GM12873 (cell line): Measurements from ENCODE around the gene IFNE.

Experiments
- TF ChIP-seq, protein P1 (sequence below): IDR thresholded peaks from 2 replicates; pipeline ENCODE4 v1.5.1; 2012; ENCODE audit warnings: low read depth, mild to moderate bottlenecking, moderate library complexity, low read length, control low read depth; ENCODE audit not compliant: insufficient read depth; ENCODE audit errors: missing control alignments

The IFNE gene

DNA sequence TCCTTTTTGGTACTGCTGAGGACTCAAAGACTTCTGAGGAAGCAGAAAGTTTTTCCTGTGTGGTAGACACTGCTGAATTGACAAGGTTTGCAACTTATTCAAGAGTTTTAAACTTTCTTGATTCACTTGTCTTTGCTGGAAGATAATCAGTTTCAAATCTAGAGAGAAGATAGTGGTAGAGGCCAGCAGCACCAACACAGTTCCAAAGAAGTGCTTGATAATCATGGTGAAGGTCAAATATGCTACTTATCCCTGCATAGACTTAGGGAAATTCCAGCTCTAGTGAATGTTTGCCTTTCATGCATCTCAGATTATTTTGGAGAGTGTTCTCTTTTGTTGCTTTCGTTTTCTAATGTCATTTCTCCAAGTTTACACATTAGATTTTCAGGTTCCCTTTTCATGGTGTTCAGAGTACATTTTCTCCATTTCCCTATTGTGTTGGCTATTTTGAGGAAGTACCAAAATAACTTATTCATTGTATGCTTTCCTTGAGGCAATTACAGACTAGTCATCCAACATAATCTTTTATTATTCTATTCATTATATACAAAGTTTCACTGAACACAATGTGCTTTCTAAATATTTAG lies 550 bp downstream of the IFNE start:
- TF ChIP-seq, protein P1, sequence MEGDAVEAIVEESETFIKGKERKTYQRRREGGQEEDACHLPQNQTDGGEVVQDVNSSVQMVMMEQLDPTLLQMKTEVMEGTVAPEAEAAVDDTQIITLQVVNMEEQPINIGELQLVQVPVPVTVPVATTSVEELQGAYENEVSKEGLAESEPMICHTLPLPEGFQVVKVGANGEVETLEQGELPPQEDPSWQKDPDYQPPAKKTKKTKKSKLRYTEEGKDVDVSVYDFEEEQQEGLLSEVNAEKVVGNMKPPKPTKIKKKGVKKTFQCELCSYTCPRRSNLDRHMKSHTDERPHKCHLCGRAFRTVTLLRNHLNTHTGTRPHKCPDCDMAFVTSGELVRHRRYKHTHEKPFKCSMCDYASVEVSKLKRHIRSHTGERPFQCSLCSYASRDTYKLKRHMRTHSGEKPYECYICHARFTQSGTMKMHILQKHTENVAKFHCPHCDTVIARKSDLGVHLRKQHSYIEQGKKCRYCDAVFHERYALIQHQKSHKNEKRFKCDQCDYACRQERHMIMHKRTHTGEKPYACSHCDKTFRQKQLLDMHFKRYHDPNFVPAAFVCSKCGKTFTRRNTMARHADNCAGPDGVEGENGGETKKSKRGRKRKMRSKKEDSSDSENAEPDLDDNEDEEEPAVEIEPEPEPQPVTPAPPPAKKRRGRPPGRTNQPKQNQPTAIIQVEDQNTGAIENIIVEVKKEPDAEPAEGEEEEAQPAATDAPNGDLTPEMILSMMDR, result no peak

DNA sequence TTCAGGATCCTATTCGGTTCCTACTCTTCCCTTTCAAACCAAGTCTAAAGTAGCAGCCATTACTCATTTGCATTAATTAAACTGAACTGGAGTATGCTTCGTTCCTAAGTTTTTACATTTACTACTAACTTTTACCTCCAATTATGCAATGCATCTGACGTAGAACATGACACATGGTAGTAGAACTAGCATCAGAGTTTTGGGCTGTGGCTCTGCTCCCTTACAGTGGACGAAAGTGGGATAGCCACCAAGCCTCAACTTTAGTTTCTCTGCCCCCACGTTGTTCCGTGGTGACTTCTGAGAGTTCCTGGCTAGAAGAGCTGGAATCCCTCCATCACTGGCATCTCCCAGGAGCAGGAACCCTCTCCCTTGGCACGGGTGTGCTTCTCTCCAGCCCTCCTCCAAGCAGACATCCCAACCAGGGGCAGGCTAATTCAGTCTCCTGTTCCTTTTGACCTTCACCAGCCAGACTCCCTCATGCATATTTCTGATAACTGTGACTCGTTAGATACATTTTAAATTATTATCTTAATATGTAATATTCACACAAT lies 2.9 kb downstream of the IFNE start:
- TF ChIP-seq, protein P1, result no peak

DNA sequence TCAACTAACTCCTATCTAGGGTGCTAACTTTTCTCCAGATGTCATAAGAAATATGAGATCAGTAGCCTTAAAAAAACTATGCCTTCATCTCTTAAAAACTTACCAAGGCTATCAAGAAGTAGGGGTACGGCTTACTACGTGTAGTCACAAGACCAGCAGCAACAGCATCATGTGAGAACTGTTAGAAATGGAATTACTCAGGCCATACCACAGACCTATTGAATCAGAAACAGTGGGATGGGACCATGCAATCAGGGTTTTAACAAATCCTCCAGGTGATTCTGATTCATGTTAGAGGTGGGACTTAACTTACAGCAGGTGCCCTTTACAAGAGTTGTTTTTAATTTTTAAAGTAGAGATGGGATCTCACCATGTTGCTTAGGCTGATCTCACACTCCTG lies 4.6 kb downstream of the IFNE start:
- TF ChIP-seq, protein P1, result no peak

DNA sequence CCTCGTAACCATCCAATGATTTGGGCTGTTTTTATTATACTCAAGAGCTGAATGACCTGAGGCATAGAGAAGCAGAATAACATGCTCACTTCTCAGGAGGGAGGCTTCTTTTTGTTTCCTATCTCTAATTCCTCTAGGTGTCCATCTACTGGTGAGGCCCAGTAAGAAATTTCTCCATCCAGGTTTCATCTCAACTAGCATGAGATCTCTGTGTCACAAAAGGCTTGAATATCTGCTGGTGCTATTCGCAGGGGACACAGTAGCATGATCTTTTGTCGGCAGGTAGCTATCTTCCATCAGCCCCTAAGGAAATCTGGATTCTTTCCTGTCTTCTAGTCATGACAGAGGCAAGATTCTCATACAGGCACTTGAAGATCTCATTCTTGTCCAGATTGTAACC lies 8.9 kb downstream of the IFNE start:
- TF ChIP-seq, protein P1, result no peak

DNA sequence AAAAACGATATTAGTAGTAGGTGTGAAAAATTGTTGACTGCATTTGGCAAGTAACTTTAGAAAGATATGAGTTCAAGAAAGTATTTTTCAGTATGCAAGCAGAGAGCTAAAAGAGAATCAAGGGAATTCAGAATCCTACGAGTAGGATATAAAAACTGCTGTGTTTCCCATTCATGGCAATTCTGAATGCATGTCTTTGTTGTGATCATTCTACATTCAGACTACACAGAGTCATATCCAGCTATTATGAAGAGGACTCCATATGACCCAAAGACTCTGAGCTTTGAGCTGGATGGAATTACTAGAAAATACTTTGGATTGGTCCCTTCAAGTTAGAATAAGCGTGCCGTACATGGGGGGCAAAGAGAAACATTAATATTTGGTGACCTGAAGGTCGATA lies 12.0 kb downstream of the IFNE start:
- TF ChIP-seq, protein P1, result no peak

DNA sequence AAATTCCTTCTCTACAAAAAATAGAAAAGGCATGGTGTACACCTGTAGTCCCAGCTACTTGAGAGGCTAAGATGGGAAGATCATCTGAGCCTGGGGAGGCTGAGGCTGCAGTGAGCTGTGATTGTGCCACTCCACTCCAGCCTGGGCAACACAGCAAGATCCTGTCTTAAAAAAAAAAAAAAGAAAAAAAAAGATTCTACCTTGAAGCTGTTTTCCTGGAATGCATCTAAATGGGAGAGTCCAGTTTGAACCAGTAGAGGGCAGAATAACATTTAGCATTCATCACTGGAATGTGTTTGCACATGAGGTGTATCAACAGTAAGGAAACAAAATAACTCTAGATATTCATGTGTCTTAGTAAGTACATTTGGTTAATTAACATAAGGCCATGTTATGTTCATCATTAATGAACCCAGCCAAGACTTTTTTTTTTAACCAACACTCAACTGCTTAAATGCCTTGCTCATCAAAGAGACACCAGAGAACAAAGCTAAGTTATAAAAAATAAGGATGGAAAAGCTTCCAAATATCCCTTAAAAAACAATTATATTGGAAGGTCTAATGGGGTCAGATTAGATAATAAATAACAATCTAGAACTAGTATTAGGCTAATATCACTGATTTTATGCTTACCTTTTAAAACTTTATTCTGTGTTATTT lies 16.1 kb downstream of the IFNE start:
- TF ChIP-seq, protein P1, result peak; percentile 60

DNA sequence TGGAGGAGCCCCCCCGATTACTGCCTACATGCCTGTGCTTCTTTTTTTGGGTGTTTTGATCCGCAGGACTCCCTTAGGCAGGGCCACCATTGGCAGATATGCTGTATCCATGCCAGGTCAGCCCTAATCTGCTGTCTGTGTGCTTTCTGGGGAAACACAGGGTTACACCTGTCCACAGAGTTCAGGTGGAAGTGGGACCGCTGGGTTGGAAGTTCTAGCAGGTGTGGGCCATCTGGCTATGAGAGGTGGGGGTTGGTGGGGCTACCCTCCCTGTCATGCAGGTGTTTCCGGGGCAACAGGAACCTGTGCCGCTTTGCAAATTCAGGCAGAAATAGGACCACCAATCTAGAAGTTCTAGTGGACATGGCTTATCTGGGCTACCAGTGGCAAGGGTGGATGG lies 17.0 kb downstream of the IFNE start:
- TF ChIP-seq, protein P1, result no peak
